Rectal smooth muscle tissue (tissue), 1 donor: ENCODE measurements around the gene PDE4A.
"Not testable (repeated sequence)": the region's sequence is repeated elsewhere in the genome, so short reads cannot be mapped to it uniquely, and the experiment has no call there.

Experiments used
- H3K27ac ChIP-seq: one replicate; pipeline ENCODE4 v1.7.0; 2013; ENCODE audit warnings: low read depth, low read length, inconsistent platforms
- H3K27me3 ChIP-seq: one replicate; pipeline ENCODE4 v1.7.0; 2013; ENCODE audit warnings: low read length; ENCODE audit not compliant: control insufficient read depth, insufficient read depth
- H3K36me3 ChIP-seq: one replicate; pipeline ENCODE4 v1.7.0; 2013; ENCODE audit warnings: low read length; ENCODE audit not compliant: control insufficient read depth, insufficient read depth
- H3K4me1 ChIP-seq: one replicate; pipeline ENCODE4 v1.7.0; 2013; ENCODE audit warnings: low read length; ENCODE audit not compliant: control insufficient read depth, insufficient read depth
- H3K4me3 ChIP-seq: one replicate; pipeline ENCODE4 v1.7.0; 2013; ENCODE audit warnings: low read length
- H3K9ac ChIP-seq: one replicate; pipeline ENCODE4 v1.7.0; 2013; ENCODE audit warnings: low read length

The PDE4A gene

GRCh38 chr19:10420444-10421239, at the start of gene PDE4A:
TSS of gene PDE4A (plus strand) at chr19:10420538. CDS start at chr19:10420765, 227 bp downstream.
- Histone ChIP-seq H3K9ac (no peak within 1 kb of the TSS), H3K4me1 (no peaks in the 10 kb centered on the region), H3K27me3 (peaks cover 54% of the 10 kb centered on the region), H3K4me3 (peak within 1 kb of the TSS; percentile 30), H3K36me3 (no peaks in the 10 kb centered on the region), H3K27ac (no peak within 1 kb of the TSS)

GRCh38 chr19:10372690-10373089, 47.6 kb upstream of the PDE4A start:
- Histone ChIP-seq H3K4me3 (no peak overlapping the region), H3K27me3 (no peaks in the 10 kb centered on the region), H3K4me1 (no peaks in the 10 kb centered on the region), H3K27ac (no peak overlapping the region), H3K36me3 (peaks cover 13% of the 10 kb centered on the region), H3K9ac (no peak overlapping the region)

GRCh38 chr19:10374931-10375330, 45.4 kb upstream of the PDE4A start:
- Histone ChIP-seq H3K4me1 (peaks cover 4% of the 10 kb centered on the region), H3K27me3 (no peaks in the 10 kb centered on the region), H3K4me3 (no peak overlapping the region), H3K9ac (no peak overlapping the region), H3K27ac (no peak overlapping the region), H3K36me3 (peaks cover 6% of the 10 kb centered on the region)

- H3K4me3 ChIP-seq, H3K36me3 ChIP-seq, H3K4me1 ChIP-seq, H3K27ac ChIP-seq, H3K27me3 ChIP-seq, H3K9ac ChIP-seq: not testable (repeated sequence)
These were observed 43.1 kb upstream of the PDE4A start for GRCh38 chr19:10377140-10377640.

GRCh38 chr19:10378124-10378523, 42.2 kb upstream of the PDE4A start:
- no peak overlapping the region for H3K27ac ChIP-seq
- H3K4me3 ChIP-seq: no peak overlapping the region
- peaks cover 3% of the 10 kb centered on the region for H3K36me3 ChIP-seq
- peaks cover 4% of the 10 kb centered on the region for H3K4me1 ChIP-seq
- H3K9ac ChIP-seq: no peak overlapping the region
- no peaks in the 10 kb centered on the region for H3K27me3 ChIP-seq

GRCh38 chr19:10379880-10380312, 40.4 kb upstream of the PDE4A start:
- peak overlapping the region; percentile 100 for H3K4me3 ChIP-seq
- peaks cover 4% of the 10 kb centered on the region for H3K4me1 ChIP-seq
- peak overlapping the region; percentile 80 for H3K27ac ChIP-seq
- peaks cover 3% of the 10 kb centered on the region for H3K36me3 ChIP-seq
- H3K27me3 ChIP-seq: no peaks in the 10 kb centered on the region
- H3K9ac ChIP-seq: peak overlapping the region; percentile 94

GRCh38 chr19:10380313-10381102, 39.8 kb upstream of the PDE4A start, which contains the start of gene TYK2:
TSS of gene TYK2 (minus strand) at chr19:10380572. CDS start at chr19:10378406, 2,166 bp downstream.
- Histone ChIP-seq H3K4me3 (peak within 1 kb of the TSS; percentile 100), H3K9ac (peak within 1 kb of the TSS; percentile 95), H3K36me3 (peaks cover 3% of the 10 kb centered on the region), H3K4me1 (peaks cover 4% of the 10 kb centered on the region), H3K27me3 (no peaks in the 10 kb centered on the region), H3K27ac (peak within 1 kb of the TSS; percentile 80)

- H3K27ac ChIP-seq, H3K4me3 ChIP-seq, H3K27me3 ChIP-seq, H3K36me3 ChIP-seq, H3K4me1 ChIP-seq, H3K9ac ChIP-seq: not testable (repeated sequence)
These were observed 37.2 kb upstream of the PDE4A start for GRCh38 chr19:10383223-10383499.

GRCh38 chr19:10384580-10384979, 35.8 kb upstream of the PDE4A start:
- H3K9ac ChIP-seq: no peak overlapping the region
- H3K4me1 ChIP-seq: peaks cover 2% of the 10 kb centered on the region
- H3K27me3 ChIP-seq: no peaks in the 10 kb centered on the region
- H3K4me3 ChIP-seq: no peak overlapping the region
- no peaks in the 10 kb centered on the region for H3K36me3 ChIP-seq
- no peak overlapping the region for H3K27ac ChIP-seq

- H3K36me3 ChIP-seq: peaks cover 14% of the 10 kb centered on the region
- no peaks in the 10 kb centered on the region for H3K4me1 ChIP-seq
- no peak overlapping the region for H3K27ac ChIP-seq
- no peak overlapping the region for H3K9ac ChIP-seq
- no peak overlapping the region for H3K4me3 ChIP-seq
- H3K27me3 ChIP-seq: no peaks in the 10 kb centered on the region
These were observed 31.4 kb upstream of the PDE4A start for GRCh38 chr19:10388957-10389356.

- no peak overlapping the region for H3K27ac ChIP-seq
- H3K4me1 ChIP-seq: no peaks in the 10 kb centered on the region
- H3K9ac ChIP-seq: no peak overlapping the region
- no peak overlapping the region for H3K4me3 ChIP-seq
- H3K27me3 ChIP-seq: no peaks in the 10 kb centered on the region
- H3K36me3 ChIP-seq: peaks cover 17% of the 10 kb centered on the region
These were observed 30.5 kb upstream of the PDE4A start for GRCh38 chr19:10389863-10390262.

- peaks cover 21% of the 10 kb centered on the region for H3K36me3 ChIP-seq
- no peak overlapping the region for H3K4me3 ChIP-seq
- no peaks in the 10 kb centered on the region for H3K4me1 ChIP-seq
- H3K27ac ChIP-seq: no peak overlapping the region
- no peaks in the 10 kb centered on the region for H3K27me3 ChIP-seq
- H3K9ac ChIP-seq: no peak overlapping the region
These were observed 29.6 kb upstream of the PDE4A start for GRCh38 chr19:10390652-10391286.
